ENCODE data around the gene GALNTL6. TPM values are rescaled to one million over a fixed set of nuclear protein-coding genes. Genes with fewer than 3 reads are reported as not detected.

The GALNTL6 gene
- total and polyA plus RNA-seq, 2 of the 4 experiments (the other 2 are of a cell fraction), result under 0.01 TPM; not detected in 1

DNA sequence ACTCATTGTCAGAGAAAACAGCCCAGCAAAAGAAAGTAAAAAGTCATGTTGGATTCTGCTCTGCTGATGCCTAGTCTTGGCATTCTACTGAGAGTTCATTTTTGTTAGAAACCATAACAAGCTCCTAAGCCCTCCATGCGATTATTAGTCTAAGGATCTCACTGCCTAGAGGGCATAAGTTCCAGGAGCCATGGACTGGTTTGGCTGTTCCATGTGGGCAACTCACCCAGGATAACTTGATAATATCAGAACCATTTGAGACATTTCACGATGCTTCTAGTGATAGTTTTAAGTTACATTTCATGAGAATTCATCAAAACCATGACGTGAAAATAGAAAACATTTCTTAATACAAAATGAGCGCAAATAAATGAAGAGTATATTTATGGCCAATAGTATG lies 978.6 kb downstream of the GALNTL6 start (continued):
- no peak for TF ChIP-seq CHD1 (IDR thresholded peaks at IDR 0.05; ENCODE audit: low read depth, low read length)

- Histone ChIP-seq H3K4me1 (ENCODE audit: control insufficient read depth, insufficient read depth, low read length) (no peaks in the 10 kb centered on the region), H4K8ac (ENCODE audit: low read depth in 2 of 2, low read length in 2 of 2) (no peak overlapping the region), H2BK120ac (ENCODE audit: low read depth, low read length) (no peak overlapping the region), H3K14ac (replicated peaks; ENCODE audit: low read depth, low read length) (no peak overlapping the region), H3K4me3 (ENCODE audit: insufficient read depth, low read depth, low read length) (no peak overlapping the region), H3K27ac (ENCODE audit: insufficient read depth, low read length) (no peak overlapping the region), H4K5ac (ENCODE audit: low read depth, low read length) (no peak overlapping the region), H3K18ac (ENCODE audit: low read depth, low read length) (no peak overlapping the region), H3K27me3 (ENCODE audit: control insufficient read depth, insufficient read depth, low read length) (no peaks in the 10 kb centered on the region), H3K9ac (ENCODE audit: low read depth, low read length) (no peak overlapping the region), H2BK15ac (ENCODE audit: low read depth, low read length) (no peak overlapping the region), H3K9me3 (ENCODE audit: control insufficient read depth, insufficient read depth, low read length) (no peaks in the 10 kb centered on the region), H2AK9ac (replicated peaks; ENCODE audit: low read depth, low read length, poor library complexity) (no peak overlapping the region), H2BK20ac (ENCODE audit: low read depth, low read length) (no peak overlapping the region), H2AK5ac (ENCODE audit: low read depth, low read length) (no peak overlapping the region), H3K36me3 (ENCODE audit: control insufficient read depth, insufficient read depth, low read length) (no peaks in the 10 kb centered on the region), H3K56ac (ENCODE audit: extremely low read depth, insufficient read depth, low read length) (no peak overlapping the region), H3K79me1 (ENCODE audit: low read depth in 1 of 2, low read length in 2 of 2) (no peaks in the 10 kb centered on the region), H4K20me1 (ENCODE audit: insufficient read depth, low read length) (no peaks in the 10 kb centered on the region), H2BK5ac (ENCODE audit: low read depth, low read length, poor library complexity, severe bottlenecking) (no peak overlapping the region), H2AFZ (replicated peaks; ENCODE audit: low read length, poor library complexity) (no peak overlapping the region), H3K9me1 (ENCODE audit: insufficient read depth, low read length) (no peaks in the 10 kb centered on the region), H3K4ac (ENCODE audit: low read depth, low read length) (no peak overlapping the region), H3K23ac (ENCODE audit: low read depth, low read length) (no peak overlapping the region), H3K4me2 (ENCODE audit: low read depth, low read length) (no peak overlapping the region), H4K91ac (ENCODE audit: insufficient read depth, low read depth, low read length) (no peak overlapping the region)
- ChIA-PET CTCF (no interaction called here), POLR2A (ENCODE audit: unreplicated experiment) (no interaction called here)
- DNase-seq (no peak), ATAC-seq (ENCODE audit: low read depth) (no peak; the same call in 1 of the 2 replicates)
- dilution Hi-C loops (cut with HindIII; ENCODE audit: low sequenced_read_pairs, unreplicated experiment), result no loop called here
- in situ Hi-C loops (cut with MboI; ENCODE audit: low sequenced_read_pairs), result no loop called here
- TF ChIP-seq POLR2A (IDR thresholded peaks at IDR 0.05; ENCODE audit: low read depth, low read length), result no peak
- TF ChIP-seq MAFK (IDR thresholded peaks at IDR 0.05; ENCODE audit: low read depth, low read length), result no peak
- no peak for TF ChIP-seq CHD1 (IDR thresholded peaks at IDR 0.05; ENCODE audit: low read depth, low read length)
- TF ChIP-seq, protein P1, sequence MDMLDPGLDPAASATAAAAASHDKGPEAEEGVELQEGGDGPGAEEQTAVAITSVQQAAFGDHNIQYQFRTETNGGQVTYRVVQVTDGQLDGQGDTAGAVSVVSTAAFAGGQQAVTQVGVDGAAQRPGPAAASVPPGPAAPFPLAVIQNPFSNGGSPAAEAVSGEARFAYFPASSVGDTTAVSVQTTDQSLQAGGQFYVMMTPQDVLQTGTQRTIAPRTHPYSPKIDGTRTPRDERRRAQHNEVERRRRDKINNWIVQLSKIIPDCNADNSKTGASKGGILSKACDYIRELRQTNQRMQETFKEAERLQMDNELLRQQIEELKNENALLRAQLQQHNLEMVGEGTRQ (IDR thresholded peaks at IDR 0.05; ENCODE audit: low read depth, low read length), result no peak
- TF ChIP-seq BHLHE40 (IDR thresholded peaks at IDR 0.05; ENCODE audit: low read depth, low read length), result no peak
- no peak for TF ChIP-seq RCOR1 (IDR thresholded peaks at IDR 0.05; ENCODE audit: insufficient replicate concordance, low read length)
- TF ChIP-seq CEBPB (IDR thresholded peaks at IDR 0.05; ENCODE audit: low read depth, low read length), result no peak
- no peak for TF ChIP-seq FOS (IDR thresholded peaks at IDR 0.05; ENCODE audit: low read depth, low read length)
- TF ChIP-seq MAZ (IDR thresholded peaks at IDR 0.05; ENCODE audit: borderline replicate concordance, low read depth, low read length), result no peak
- TF ChIP-seq NFE2L2 (IDR thresholded peaks at IDR 0.05; ENCODE audit: low read depth, low read length), result no peak
- TF ChIP-seq RFX5 (IDR thresholded peaks at IDR 0.05; ENCODE audit: low read depth, low read length), result no peak
- TF ChIP-seq, protein P2, sequence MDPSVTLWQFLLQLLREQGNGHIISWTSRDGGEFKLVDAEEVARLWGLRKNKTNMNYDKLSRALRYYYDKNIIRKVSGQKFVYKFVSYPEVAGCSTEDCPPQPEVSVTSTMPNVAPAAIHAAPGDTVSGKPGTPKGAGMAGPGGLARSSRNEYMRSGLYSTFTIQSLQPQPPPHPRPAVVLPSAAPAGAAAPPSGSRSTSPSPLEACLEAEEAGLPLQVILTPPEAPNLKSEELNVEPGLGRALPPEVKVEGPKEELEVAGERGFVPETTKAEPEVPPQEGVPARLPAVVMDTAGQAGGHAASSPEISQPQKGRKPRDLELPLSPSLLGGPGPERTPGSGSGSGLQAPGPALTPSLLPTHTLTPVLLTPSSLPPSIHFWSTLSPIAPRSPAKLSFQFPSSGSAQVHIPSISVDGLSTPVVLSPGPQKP (IDR thresholded peaks at IDR 0.05; ENCODE audit: borderline replicate concordance, low read depth, low read length), result no peak
- no peak for TF ChIP-seq SMC3 (IDR thresholded peaks at IDR 0.05; ENCODE audit: low read depth, low read length)
- no peak for TF ChIP-seq RAD21 (IDR thresholded peaks at IDR 0.05; ENCODE audit: low read length)
- intact Hi-C loops (cut with micrococcal nuclease), result no loop called here
- BruUV-seq (replicated peaks), result no TSS peak
- WGBS, 2 experiments (ENCODE audit: extremely low coverage in 2 of 2, insufficient read length in 1 of 2), result no CpG with 5 or more reads among the region's 4 CpGs
These were observed 980.5 kb downstream of the GALNTL6 start for GRCh38 chr4:172793565-172794306.
